HepG2 (cell line): ENCODE results near the gene KDELR3. TPM values are rescaled to one million over a fixed set of nuclear protein-coding genes. Genes with fewer than 3 reads are reported as not detected.

Experiments
- ATAC-seq: fragments of 200-7000 bp; cut with Tn5 transposase; 3 replicates; pipeline ENCODE4 v1.9.1; 2020; ENCODE audit warnings: mild to moderate bottlenecking, moderate library complexity
- BruUV-seq: library from RNA; stranded (reverse); fragments of 400-500 nt; replicated peaks from 2 replicates; lab custom pipeline; 2021; lab: Mats Ljungman, UMichigan
- CTCF ChIA-PET: fragments of 300-600 bp; formaldehyde crosslinking; extraction: SDS; loops from one replicate; lab custom pipeline; 2021; ENCODE audit warnings: low total read pairs, inconsistent platforms, low intra/inter-chr PET ratio; lab: Yijun Ruan, JAX
- POLR2A ChIA-PET: fragments of 350-600 bp; sonication (Branson Sonifier 250); formaldehyde crosslinking; loops from one replicate; lab custom pipeline; 2020; ENCODE audit warnings: antibody characterized with exemption, inconsistent platforms; lab: Yijun Ruan, JAX
- DNase-seq: peaks from one replicate; pipeline ENCODE4 v3.0.0-alpha.2; 2015; ENCODE audit warnings: low spot score
- FAIRE-seq: peaks from 3 replicates; lab custom pipeline; 2011; peaks lifted over from hg19 to GRCh38; lab: Jason Lieb, UNC
- H2AFZ ChIP-seq: one replicate; pipeline ENCODE4 v1.6.1; 2011; ENCODE audit warnings: low read length, inconsistent platforms
- H3K27ac ChIP-seq: fragments of 300-600 bp; 3 replicates; pipeline ENCODE4 v1.8.0; 2011; ENCODE audit warnings: mixed run types, mild to moderate bottlenecking, mixed read lengths, low read length, inconsistent platforms; ENCODE audit not compliant: insufficient read depth; ENCODE audit errors: extremely low read length
- H3K27me3 ChIP-seq, 2 experiments: fragments of 200-600 bp in 1 of 2; 2 replicates in 1 of 2; 3 replicates in 1 of 2; pipeline versions ENCODE4 v1.6.0 to v1.8.0; 2011; ENCODE audit warnings: low read length in 2 of 2, mild to moderate bottlenecking in 2 of 2, moderate library complexity in 2 of 2, inconsistent platforms in 1 of 2; ENCODE audit not compliant: insufficient read depth in 2 of 2, control insufficient read depth in 1 of 2
- H3K36me3 ChIP-seq, 2 experiments: fragments of 200-600 bp in 1 of 2; replicated peaks in 1 of 2; 2 replicates in 1 of 2; 3 replicates in 1 of 2; pipeline versions ENCODE4 v1.5.1 to v1.8.0; 2011; ENCODE audit warnings: low read length in 2 of 2, inconsistent platforms in 1 of 2; ENCODE audit not compliant: insufficient read depth in 2 of 2, control insufficient read depth in 1 of 2
- H3K4me1 ChIP-seq: 2 replicates; pipeline ENCODE4 v1.5.1; 2012; ENCODE audit warnings: low read length, inconsistent platforms; ENCODE audit not compliant: insufficient read depth
- H3K4me2 ChIP-seq: 2 replicates; pipeline ENCODE4 v1.6.0; 2011; ENCODE audit warnings: low read depth, low read length, inconsistent platforms
- H3K4me3 ChIP-seq, 3 experiments: fragments of 200-600 bp in 1 of 3; sonication (generic), shearing (Covaris generic) in 1 of 3; replicated peaks in 1 of 3; 2 replicates each; pipeline ENCODE4 v1.5.1; 2011 to 2016; ENCODE audit warnings: low read length in 3 of 3, inconsistent platforms in 2 of 3, low read depth in 2 of 3, mild to moderate bottlenecking in 2 of 3, control low read depth in 1 of 3, mixed read lengths in 1 of 3; ENCODE audit not compliant: insufficient read depth in 1 of 3
- H3K79me2 ChIP-seq: one replicate; pipeline ENCODE4 v1.6.1; 2011; ENCODE audit warnings: low read length, inconsistent platforms; ENCODE audit not compliant: insufficient read depth
- H3K9ac ChIP-seq: 2 replicates; pipeline ENCODE4 v1.6.0; 2011; ENCODE audit warnings: mild to moderate bottlenecking, low read depth, low read length, inconsistent platforms; ENCODE audit not compliant: insufficient read depth
- H3K9me3 ChIP-seq: 2 replicates; pipeline ENCODE4 v1.5.1; 2012; ENCODE audit warnings: mild to moderate bottlenecking, low read length
- H4K20me1 ChIP-seq: 2 replicates; pipeline ENCODE4 v1.6.0; 2011; ENCODE audit warnings: inconsistent platforms, mild to moderate bottlenecking, low read length, moderate library complexity; ENCODE audit not compliant: insufficient read depth
- MNT ChIP-seq: fragments of 450-650 bp; IDR thresholded peaks from 2 replicates; pipeline ENCODE4 v1.6.1; 2016
- POGK ChIP-seq: sonication (generic); formaldehyde crosslinking; conservative IDR thresholded peaks from 2 replicates; pipeline ENCODE4 v1.8.0; 2022; ENCODE audit warnings: mild to moderate bottlenecking, moderate library complexity, missing genetic modification reagents
- SALL1 ChIP-seq: sonication (generic); formaldehyde crosslinking; IDR thresholded peaks from 2 replicates; pipeline ENCODE4 v1.8.0; 2022; ENCODE audit warnings: mild to moderate bottlenecking, missing genetic modification reagents
- SNAPC5 ChIP-seq: sonication (generic); formaldehyde crosslinking; IDR thresholded peaks from 2 replicates; pipeline ENCODE4 v1.8.1; 2023; ENCODE audit warnings: mild to moderate bottlenecking, missing genetic modification reagents, borderline replicate concordance
- ZNF180 ChIP-seq: sonication (generic); formaldehyde crosslinking; IDR thresholded peaks from 2 replicates; pipeline ENCODE4 v1.4.0; 2020; ENCODE audit warnings: low read depth, missing genetic modification reagents, borderline replicate concordance
- ZNF337 ChIP-seq: sonication (generic); formaldehyde crosslinking; IDR thresholded peaks from 2 replicates; pipeline ENCODE4 v1.5.1; 2020; ENCODE audit warnings: missing genetic modification reagents, low read depth, mild to moderate bottlenecking, borderline replicate concordance
- ZNF761 ChIP-seq: sonication (generic); formaldehyde crosslinking; conservative IDR thresholded peaks from 2 replicates; pipeline ENCODE4 v1.4.0; 2020; ENCODE audit warnings: mild to moderate bottlenecking, missing genetic modification reagents
- ZNF850 ChIP-seq: sonication (generic); formaldehyde crosslinking; conservative IDR thresholded peaks from 2 replicates; pipeline ENCODE4 v1.9.0; 2021; ENCODE audit warnings: mild to moderate bottlenecking, missing genetic modification reagents
- ZSCAN22 ChIP-seq: sonication (generic); formaldehyde crosslinking; IDR thresholded peaks from 2 replicates; pipeline ENCODE4 v1.4.0; 2020; ENCODE audit warnings: mild to moderate bottlenecking, missing genetic modification reagents
- WGBS: methylation state at CpG from one replicate; pipeline ENCODE4 v1.1.6; 2017; ENCODE audit warnings: low lambda C conversion rate; 5-methylcytosine and 5-hydroxymethylcytosine counted together
- in situ Hi-C: cut with HindIII; loops from 2 replicates; pipeline ENCODE4 v1.10.0; 2017; ENCODE audit warnings: low pct_unique_long_range_greater_than_20kb; ENCODE audit not compliant: extremely low pct_ligation_motif_present
- intact Hi-C: fragments of 100-400 bp; cut with micrococcal nuclease; formaldehyde crosslinking; loops from one replicate; pipeline ENCODE4 v1.10.0; 2022; ENCODE audit not compliant: unreplicated experiment
- polyA plus RNA-seq, 8 experiments: library from polyadenylated mRNA; depleted of rRNA in 3 of 8; stranded (reverse) in 7 of 8; unstranded in 1 of 8; fragments of >200 nt; fragmentation: Illumina TruSeq in 4 of 8; extraction: Trizol in 4 of 8; gene quantifications; 2 replicates each; pipeline versions ENCODE4 v1.2.1 to v1.2.3, GENCODE V29; 2011 to 2016; ENCODE audit warnings: low read depth in 4 of 8, missing spikeins in 1 of 8, mixed read lengths in 1 of 8; ENCODE audit not compliant: insufficient read depth in 1 of 8
- total RNA-seq, 5 experiments: library from RNA; depleted of rRNA; stranded (reverse); fragments of >200 nt; fragmentation: Illumina TruSeq; extraction: Trizol; gene quantifications; 2 replicates each; pipeline ENCODE4 v1.2.3, GENCODE V29; 2016; ENCODE audit warnings: low read depth in 1 of 5
- TF ChIP-seq, protein P1 (sequence below): sonication (generic); formaldehyde crosslinking; IDR thresholded peaks from 2 replicates; pipeline ENCODE4; 2020; ENCODE audit warnings: missing genetic modification reagents, mild to moderate bottlenecking, borderline replicate concordance
- TF ChIP-seq, protein P2 (sequence below): sonication (generic); formaldehyde crosslinking; IDR thresholded peaks from 2 replicates; pipeline ENCODE4 v1.9.0; 2021; ENCODE audit warnings: mild to moderate bottlenecking, missing genetic modification reagents

The KDELR3 gene
- total and polyA plus RNA-seq, 2 of the 13 experiments (the other 11 are each of a cell fraction or from before 2014, with no cell fraction given) = 24.2 to 65.7 TPM

- H3K27ac ChIP-seq = no peak overlapping the region
- H3K27me3 ChIP-seq = peaks cover 6 to 51% of the 10 kb centered on the region in 2 experiments; a peak in 4 of 5 replicates
- H3K9ac ChIP-seq = no peak overlapping the region
- DNase-seq = no peak
- H3K4me3 ChIP-seq = no peak overlapping the region
- CTCF ChIA-PET = no interaction called here
- no peaks in the 10 kb centered on the region for H3K9me3 ChIP-seq
- intact Hi-C loops (loop anchor here (5.0 kb wide), 1 partner anchor 47 kb away; the partner anchor contains the start of gene DDX17), in situ Hi-C loops (no loop called here)
- no peak overlapping the region for H2AFZ ChIP-seq
- no peak for ATAC-seq
- no peaks in the 10 kb centered on the region for H3K36me3 ChIP-seq
- H3K4me1 ChIP-seq = peaks cover 57% of the 10 kb centered on the region
- POLR2A ChIA-PET = no interaction called here
- no TSS peak for BruUV-seq
- WGBS = 29% methylated on average over 8 of the region's 8 CpGs
- H4K20me1 ChIP-seq = no peaks in the 10 kb centered on the region
- no peaks in the 10 kb centered on the region for H3K79me2 ChIP-seq
- H3K4me2 ChIP-seq = no peak overlapping the region
- FAIRE-seq = no peak
- TF ChIP-seq POGK (CRISPR knock-in tag) (no peak), ZSCAN22 (no peak), ZNF180 (CRISPR knock-in tag) (no peak), SNAPC5 (CRISPR knock-in tag) (no peak), ZNF850 (no peak), ZNF761 (CRISPR knock-in tag) (no peak), ZNF337 (no peak), SALL1 (CRISPR knock-in tag) (no peak), MNT (peak; percentile 55)
- TF ChIP-seq, protein P1, sequence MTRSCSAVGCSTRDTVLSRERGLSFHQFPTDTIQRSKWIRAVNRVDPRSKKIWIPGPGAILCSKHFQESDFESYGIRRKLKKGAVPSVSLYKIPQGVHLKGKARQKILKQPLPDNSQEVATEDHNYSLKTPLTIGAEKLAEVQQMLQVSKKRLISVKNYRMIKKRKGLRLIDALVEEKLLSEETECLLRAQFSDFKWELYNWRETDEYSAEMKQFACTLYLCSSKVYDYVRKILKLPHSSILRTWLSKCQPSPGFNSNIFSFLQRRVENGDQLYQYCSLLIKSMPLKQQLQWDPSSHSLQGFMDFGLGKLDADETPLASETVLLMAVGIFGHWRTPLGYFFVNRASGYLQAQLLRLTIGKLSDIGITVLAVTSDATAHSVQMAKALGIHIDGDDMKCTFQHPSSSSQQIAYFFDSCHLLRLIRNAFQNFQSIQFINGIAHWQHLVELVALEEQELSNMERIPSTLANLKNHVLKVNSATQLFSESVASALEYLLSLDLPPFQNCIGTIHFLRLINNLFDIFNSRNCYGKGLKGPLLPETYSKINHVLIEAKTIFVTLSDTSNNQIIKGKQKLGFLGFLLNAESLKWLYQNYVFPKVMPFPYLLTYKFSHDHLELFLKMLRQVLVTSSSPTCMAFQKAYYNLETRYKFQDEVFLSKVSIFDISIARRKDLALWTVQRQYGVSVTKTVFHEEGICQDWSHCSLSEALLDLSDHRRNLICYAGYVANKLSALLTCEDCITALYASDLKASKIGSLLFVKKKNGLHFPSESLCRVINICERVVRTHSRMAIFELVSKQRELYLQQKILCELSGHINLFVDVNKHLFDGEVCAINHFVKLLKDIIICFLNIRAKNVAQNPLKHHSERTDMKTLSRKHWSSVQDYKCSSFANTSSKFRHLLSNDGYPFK (CRISPR knock-in tag) = no peak
- TF ChIP-seq, protein P2, sequence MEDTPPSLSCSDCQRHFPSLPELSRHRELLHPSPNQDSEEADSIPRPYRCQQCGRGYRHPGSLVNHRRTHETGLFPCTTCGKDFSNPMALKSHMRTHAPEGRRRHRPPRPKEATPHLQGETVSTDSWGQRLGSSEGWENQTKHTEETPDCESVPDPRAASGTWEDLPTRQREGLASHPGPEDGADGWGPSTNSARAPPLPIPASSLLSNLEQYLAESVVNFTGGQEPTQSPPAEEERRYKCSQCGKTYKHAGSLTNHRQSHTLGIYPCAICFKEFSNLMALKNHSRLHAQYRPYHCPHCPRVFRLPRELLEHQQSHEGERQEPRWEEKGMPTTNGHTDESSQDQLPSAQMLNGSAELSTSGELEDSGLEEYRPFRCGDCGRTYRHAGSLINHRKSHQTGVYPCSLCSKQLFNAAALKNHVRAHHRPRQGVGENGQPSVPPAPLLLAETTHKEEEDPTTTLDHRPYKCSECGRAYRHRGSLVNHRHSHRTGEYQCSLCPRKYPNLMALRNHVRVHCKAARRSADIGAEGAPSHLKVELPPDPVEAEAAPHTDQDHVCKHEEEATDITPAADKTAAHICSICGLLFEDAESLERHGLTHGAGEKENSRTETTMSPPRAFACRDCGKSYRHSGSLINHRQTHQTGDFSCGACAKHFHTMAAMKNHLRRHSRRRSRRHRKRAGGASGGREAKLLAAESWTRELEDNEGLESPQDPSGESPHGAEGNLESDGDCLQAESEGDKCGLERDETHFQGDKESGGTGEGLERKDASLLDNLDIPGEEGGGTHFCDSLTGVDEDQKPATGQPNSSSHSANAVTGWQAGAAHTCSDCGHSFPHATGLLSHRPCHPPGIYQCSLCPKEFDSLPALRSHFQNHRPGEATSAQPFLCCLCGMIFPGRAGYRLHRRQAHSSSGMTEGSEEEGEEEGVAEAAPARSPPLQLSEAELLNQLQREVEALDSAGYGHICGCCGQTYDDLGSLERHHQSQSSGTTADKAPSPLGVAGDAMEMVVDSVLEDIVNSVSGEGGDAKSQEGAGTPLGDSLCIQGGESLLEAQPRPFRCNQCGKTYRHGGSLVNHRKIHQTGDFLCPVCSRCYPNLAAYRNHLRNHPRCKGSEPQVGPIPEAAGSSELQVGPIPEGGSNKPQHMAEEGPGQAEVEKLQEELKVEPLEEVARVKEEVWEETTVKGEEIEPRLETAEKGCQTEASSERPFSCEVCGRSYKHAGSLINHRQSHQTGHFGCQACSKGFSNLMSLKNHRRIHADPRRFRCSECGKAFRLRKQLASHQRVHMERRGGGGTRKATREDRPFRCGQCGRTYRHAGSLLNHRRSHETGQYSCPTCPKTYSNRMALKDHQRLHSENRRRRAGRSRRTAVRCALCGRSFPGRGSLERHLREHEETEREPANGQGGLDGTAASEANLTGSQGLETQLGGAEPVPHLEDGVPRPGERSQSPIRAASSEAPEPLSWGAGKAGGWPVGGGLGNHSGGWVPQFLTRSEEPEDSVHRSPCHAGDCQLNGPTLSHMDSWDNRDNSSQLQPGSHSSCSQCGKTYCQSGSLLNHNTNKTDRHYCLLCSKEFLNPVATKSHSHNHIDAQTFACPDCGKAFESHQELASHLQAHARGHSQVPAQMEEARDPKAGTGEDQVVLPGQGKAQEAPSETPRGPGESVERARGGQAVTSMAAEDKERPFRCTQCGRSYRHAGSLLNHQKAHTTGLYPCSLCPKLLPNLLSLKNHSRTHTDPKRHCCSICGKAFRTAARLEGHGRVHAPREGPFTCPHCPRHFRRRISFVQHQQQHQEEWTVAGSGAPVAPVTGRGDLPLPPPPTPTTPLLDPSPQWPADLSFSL (CRISPR knock-in tag) = peak; percentile 90
These were observed 7.5 kb upstream of the KDELR3 start for GRCh38 chr22:38460426-38460840.
